ENCODE data around the gene DYNC2H1. TPM values are rescaled to one million over a fixed set of nuclear protein-coding genes. Genes with fewer than 3 reads are reported as not detected.

The DYNC2H1 gene
- total and polyA plus RNA-seq, 7 donors = 0.46 to 29.1 (median 21.3) TPM

DNA sequence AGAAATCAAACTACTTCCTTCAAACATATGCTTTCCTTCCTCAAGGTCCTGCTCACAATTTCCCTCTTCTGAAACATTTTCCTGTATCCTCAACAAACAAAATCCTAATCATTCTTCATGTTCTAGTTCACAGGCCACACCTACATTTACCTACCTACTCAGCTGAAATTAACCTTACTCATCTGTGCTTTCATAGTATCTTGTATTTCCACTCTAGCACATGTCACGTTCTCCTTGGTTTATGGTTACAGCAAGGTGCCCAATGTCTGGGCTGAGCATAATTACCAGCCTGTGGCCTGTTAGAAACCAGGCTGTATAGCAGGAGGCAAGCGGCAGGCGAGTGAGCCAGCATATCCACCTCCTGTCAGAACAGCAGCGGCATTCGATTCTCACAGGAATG is 30.5 kb upstream of the DYNC2H1 start:
- intact Hi-C loops (cut with DNase I) = no loop called here
- no peaks in the 10 kb centered on the region for H3K9me3 ChIP-seq
- no peak overlapping the region for H3K27ac ChIP-seq
- 88 to 95% methylated on average over 5 of the region's 5 CpGs for WGBS, 2 donors
- TF ChIP-seq EP300 (IDR thresholded peaks at IDR 0.05) (no peak), POLR2AphosphoS5 (IDR thresholded peaks at IDR 0.05) (no peak), POLR2A (IDR thresholded peaks at IDR 0.05) (no peak)
- TF ChIP-seq, protein P1, sequence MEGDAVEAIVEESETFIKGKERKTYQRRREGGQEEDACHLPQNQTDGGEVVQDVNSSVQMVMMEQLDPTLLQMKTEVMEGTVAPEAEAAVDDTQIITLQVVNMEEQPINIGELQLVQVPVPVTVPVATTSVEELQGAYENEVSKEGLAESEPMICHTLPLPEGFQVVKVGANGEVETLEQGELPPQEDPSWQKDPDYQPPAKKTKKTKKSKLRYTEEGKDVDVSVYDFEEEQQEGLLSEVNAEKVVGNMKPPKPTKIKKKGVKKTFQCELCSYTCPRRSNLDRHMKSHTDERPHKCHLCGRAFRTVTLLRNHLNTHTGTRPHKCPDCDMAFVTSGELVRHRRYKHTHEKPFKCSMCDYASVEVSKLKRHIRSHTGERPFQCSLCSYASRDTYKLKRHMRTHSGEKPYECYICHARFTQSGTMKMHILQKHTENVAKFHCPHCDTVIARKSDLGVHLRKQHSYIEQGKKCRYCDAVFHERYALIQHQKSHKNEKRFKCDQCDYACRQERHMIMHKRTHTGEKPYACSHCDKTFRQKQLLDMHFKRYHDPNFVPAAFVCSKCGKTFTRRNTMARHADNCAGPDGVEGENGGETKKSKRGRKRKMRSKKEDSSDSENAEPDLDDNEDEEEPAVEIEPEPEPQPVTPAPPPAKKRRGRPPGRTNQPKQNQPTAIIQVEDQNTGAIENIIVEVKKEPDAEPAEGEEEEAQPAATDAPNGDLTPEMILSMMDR (IDR thresholded peaks at IDR 0.05) = no peak
- no peak overlapping the region for H3K4me3 ChIP-seq
- H3K27me3 ChIP-seq = no peaks in the 10 kb centered on the region
- DNase-seq = no peak
- H3K36me3 ChIP-seq = peaks cover 0 to 86% (median 12%) of the 10 kb centered on the region in 4 donors
- no peaks in the 10 kb centered on the region for H3K4me1 ChIP-seq

DNA sequence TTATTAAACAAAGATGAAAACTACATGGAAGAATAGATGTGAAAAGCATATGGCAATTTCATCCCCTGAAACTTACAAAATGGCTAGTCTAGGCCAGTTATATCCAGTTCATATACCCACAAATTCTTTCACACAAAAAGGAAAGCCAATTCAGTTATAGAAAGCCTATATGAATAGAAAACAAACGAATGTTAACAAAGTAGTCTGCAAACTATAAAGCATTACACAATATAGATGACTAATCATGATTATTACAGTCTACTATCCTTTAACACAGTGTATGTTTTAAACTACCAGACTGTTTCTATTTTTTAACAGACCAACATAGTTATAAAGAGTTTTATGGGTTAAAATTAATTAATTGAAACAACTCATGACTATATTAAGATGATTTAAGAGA is 29.4 kb upstream of the DYNC2H1 start:
- Histone ChIP-seq H3K9me3 (no peaks in the 10 kb centered on the region), H3K27me3 (no peaks in the 10 kb centered on the region), H3K4me1 (no peaks in the 10 kb centered on the region), H3K27ac (no peak overlapping the region), H3K36me3 (peaks cover 0 to 89% (median 12%) of the 10 kb centered on the region in 4 donors), H3K4me3 (no peak overlapping the region)
- no peak for DNase-seq
- WGBS, 2 donors = 50 to 77% methylated on average over 1 of the region's 1 CpG
- intact Hi-C loops (cut with DNase I) = no loop called here
- TF ChIP-seq POLR2AphosphoS5 (IDR thresholded peaks at IDR 0.05) (no peak), EP300 (IDR thresholded peaks at IDR 0.05) (no peak), POLR2A (IDR thresholded peaks at IDR 0.05) (no peak)

GRCh38 chr11:103085758-103086365 is 23.4 kb upstream of the DYNC2H1 start:
- intact Hi-C loops (cut with DNase I) = no loop called here
- peaks cover 0 to 34% (median 0%) of the 10 kb centered on the region in 4 donors for H3K36me3 ChIP-seq
- 91 to 95% methylated on average over 1 of the region's 1 CpG for WGBS, 2 donors
- no peaks in the 10 kb centered on the region for H3K27me3 ChIP-seq
- H3K4me1 ChIP-seq = peaks cover 0 to 20% (median 16%) of the 10 kb centered on the region in 4 donors
- no peak overlapping the region for H3K4me3 ChIP-seq
- no peaks in the 10 kb centered on the region for H3K9me3 ChIP-seq
- no peak for DNase-seq
- TF ChIP-seq, protein P1 (IDR thresholded peaks at IDR 0.05) = no peak
- TF ChIP-seq EP300 (IDR thresholded peaks at IDR 0.05) (no peak), POLR2A (IDR thresholded peaks at IDR 0.05) (no peak), POLR2AphosphoS5 (IDR thresholded peaks at IDR 0.05) (no peak)
- no peak overlapping the region for H3K27ac ChIP-seq

DNA sequence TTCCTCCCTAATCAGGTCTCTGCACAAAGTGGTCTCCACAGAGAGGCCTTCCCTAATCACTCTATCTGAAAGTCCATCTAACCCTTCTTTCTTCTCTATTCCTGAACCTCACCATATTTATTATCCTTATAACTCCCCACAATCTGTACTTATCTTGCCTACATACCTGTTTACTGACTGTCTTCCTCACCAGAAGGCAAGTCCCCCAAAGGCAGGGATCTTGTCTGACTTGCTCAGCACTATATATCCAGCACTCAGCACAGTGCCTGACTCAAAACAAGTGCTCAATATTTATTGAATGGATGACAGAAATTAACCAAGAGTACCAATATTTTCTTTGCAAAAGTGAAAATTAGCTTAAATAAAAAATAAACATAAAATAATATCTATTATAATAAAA is 22.8 kb upstream of the DYNC2H1 start:
- H3K36me3 ChIP-seq = peaks cover 0 to 28% (median 0%) of the 10 kb centered on the region in 4 donors
- no peaks in the 10 kb centered on the region for H3K9me3 ChIP-seq
- TF ChIP-seq POLR2AphosphoS5 (IDR thresholded peaks at IDR 0.05) (no peak), POLR2A (IDR thresholded peaks at IDR 0.05) (no peak), EP300 (IDR thresholded peaks at IDR 0.05) (no peak)
- TF ChIP-seq, protein P1 (IDR thresholded peaks at IDR 0.05) = no peak
- no peak overlapping the region for H3K27ac ChIP-seq
- no peak for DNase-seq
- peaks cover 0 to 23% (median 21%) of the 10 kb centered on the region in 4 donors for H3K4me1 ChIP-seq
- no peak overlapping the region for H3K4me3 ChIP-seq
- intact Hi-C loops (cut with DNase I) = no loop called here
- no peaks in the 10 kb centered on the region for H3K27me3 ChIP-seq

DNA sequence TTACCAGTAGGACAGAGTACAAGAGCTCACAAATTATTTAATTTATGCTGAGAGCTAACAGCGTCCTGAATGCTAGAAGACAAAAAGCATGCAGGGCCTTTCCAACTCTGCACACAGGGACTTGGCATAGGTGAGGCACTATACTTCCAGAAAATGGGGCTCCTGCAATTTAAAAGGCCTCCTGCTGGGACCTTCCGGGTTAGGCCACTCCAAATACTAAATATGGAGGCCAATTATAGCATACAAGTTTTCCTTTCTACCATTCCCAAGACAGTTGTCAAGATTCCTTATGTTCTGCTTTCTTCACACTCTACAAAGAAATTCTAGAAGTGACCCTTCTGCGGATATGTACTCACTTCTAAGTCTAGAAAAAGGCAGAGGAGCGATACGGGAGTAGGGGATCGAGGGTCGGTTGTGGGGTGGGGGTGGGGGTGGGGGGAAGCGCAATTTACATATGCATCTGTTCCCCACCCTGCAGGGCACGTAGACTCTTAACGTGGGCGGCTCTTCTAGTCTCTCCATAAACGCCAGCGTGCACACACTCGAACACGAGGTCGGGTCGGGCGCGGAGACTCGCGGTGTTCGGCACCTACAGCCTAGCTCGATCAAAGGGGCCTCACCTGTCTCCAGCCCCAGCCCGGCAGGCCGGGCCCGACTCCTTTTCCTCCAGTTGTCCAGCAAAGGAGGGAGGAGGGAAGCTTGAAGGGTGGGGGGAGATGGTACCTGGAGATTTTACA is 18.0 kb upstream of the DYNC2H1 start:
- Histone ChIP-seq H3K4me3 (peak overlapping the region; percentile 82 to 97 (median 94)), H3K4me1 (peaks cover 0 to 28% (median 25%) of the 10 kb centered on the region in 4 donors), H3K27me3 (no peaks in the 10 kb centered on the region), H3K9me3 (no peaks in the 10 kb centered on the region), H3K27ac (peak overlapping the region; percentile 85 to 91 (median 90)), H3K36me3 (no peaks in the 10 kb centered on the region)
- no peak for TF ChIP-seq POLR2AphosphoS5 (IDR thresholded peaks at IDR 0.05)
- TF ChIP-seq EP300 (IDR thresholded peaks at IDR 0.05) = no peak
- TF ChIP-seq, protein P1 (IDR thresholded peaks at IDR 0.05) = no peak
- no peak for TF ChIP-seq POLR2A (IDR thresholded peaks at IDR 0.05)
- DNase-seq = peak; percentile 74
- 1 to 2% methylated on average over 26 of the region's 26 CpGs for WGBS, 2 donors
- intact Hi-C loops (cut with DNase I) = no loop called here

Data from sigmoid colon (tissue), 7 donors.